Suprapubic skin (tissue), 3 donors: ENCODE results near the gene SND1.

Source experiments
- CTCF ChIP-seq, 2 donors: fragments of 200-600 bp in 1 of 2; fragments of 450-650 bp in 1 of 2; sonication (generic) in 1 of 2; IDR thresholded peaks; one replicate each; pipeline ENCODE4 v1.5.1; 2016 to 2019; ENCODE audit warnings: antibody characterized with exemption in 2 of 2, mild to moderate bottlenecking in 1 of 2, moderate library complexity in 1 of 2
- EP300 ChIP-seq: sonication (generic); formaldehyde crosslinking; IDR thresholded peaks from one replicate; pipeline ENCODE4 v1.6.1; 2017; ENCODE audit warnings: antibody characterized with exemption
- POLR2A ChIP-seq, 2 donors: fragments of 450-650 bp; IDR thresholded peaks; one replicate each; pipeline ENCODE4 v1.6.1; 2017; ENCODE audit warnings: antibody characterized with exemption in 2 of 2, mild to moderate bottlenecking in 2 of 2, moderate library complexity in 2 of 2

DNA sequence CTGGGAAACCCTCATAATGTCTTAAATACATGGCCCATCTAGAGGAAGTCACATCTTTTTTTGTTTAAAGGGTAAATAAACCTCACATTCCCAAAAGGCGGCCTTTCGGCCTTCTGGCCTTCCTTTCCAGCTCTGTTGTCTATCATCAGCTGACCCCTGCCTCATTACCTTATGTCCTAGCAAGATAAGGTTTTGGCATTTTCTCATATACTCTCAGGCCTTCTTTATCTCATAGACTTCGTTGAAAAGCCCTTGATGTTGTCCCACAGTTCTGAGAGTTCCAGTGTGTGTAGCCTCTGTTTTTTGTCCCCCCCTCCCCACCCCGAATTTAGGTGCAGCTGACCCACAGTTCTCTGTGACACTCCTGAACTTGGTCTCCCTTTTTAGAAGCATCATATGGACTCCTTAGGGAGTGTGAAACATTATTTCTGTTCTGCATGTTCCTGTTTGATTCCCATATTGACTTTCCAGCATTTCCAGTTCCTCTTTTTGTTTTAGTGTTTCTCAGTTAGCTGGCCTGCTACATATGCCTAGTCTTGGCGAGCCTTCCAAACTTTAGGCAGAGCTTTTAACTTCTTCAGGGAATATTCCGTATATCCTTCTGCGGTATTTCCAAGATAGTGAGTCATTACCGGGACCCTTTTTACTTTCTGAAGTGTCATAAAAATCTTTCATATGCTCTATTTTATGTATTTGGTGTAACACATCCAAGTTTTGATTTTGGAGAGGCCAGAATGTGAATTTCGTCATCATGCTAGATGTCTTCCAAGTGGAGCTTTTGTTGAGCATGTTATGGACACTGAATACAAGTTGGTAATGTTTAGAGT is 240.7 kb downstream of the SND1 start:
- no peak for TF ChIP-seq POLR2A (IDR thresholded peaks at IDR 0.05)
- TF ChIP-seq CTCF (IDR thresholded peaks at IDR 0.05): no peak
- no peak for TF ChIP-seq EP300
